K562 (cell line): ENCODE measurements around the gene SOCS2. TPM values are rescaled to one million over a fixed set of nuclear protein-coding genes. Genes with fewer than 3 reads are reported as not detected.

Experiments used
- ATAC-seq: fragments of 200-7000 bp; cut with Tn5 transposase; 3 replicates; pipeline ENCODE4 v1.9.1; 2020; ENCODE audit warnings: moderate library complexity
- BruUV-seq: library from RNA; stranded (reverse); fragments of 400-500 nt; replicated peaks from 2 replicates; lab custom pipeline; 2021; lab: Mats Ljungman, UMichigan
- CTCF ChIA-PET: fragments of 300-600 bp; formaldehyde crosslinking; extraction: SDS; loops from one replicate; lab custom pipeline; 2021; ENCODE audit warnings: low intra/inter-chr PET ratio; lab: Yijun Ruan, JAX
- POLR2A ChIA-PET: fragments of 300-600, 350-650 bp; sonication (Branson Sonifier 250); formaldehyde crosslinking; extraction: SDS; loops from one replicate; lab custom pipeline; 2021; ENCODE audit warnings: antibody characterized with exemption, inconsistent platforms; lab: Yijun Ruan, JAX
- DNase-seq, 4 experiments: peaks; one replicate each; pipeline versions ENCODE4 v3.0.0 to v3.0.0-alpha.2; 2011 to 2018; ENCODE audit warnings: low spot score in 3 of 4, mixed read lengths in 3 of 4; ENCODE audit errors: extremely low read depth in 1 of 4
- FAIRE-seq: peaks from 2 replicates; lab custom pipeline; 2011; peaks lifted over from hg19 to GRCh38; lab: Jason Lieb, UNC
- H2AFZ ChIP-seq: 2 replicates; pipeline ENCODE4 v1.6.0; 2011; ENCODE audit warnings: low read depth, low read length, control low read depth, inconsistent platforms
- H3K27ac ChIP-seq: fragments of 200-600 bp; 3 replicates; pipeline ENCODE4 v1.8.0; 2011; ENCODE audit warnings: low read depth, mild to moderate bottlenecking, control low read depth, inconsistent platforms, low read length, moderate library complexity, mixed read lengths; ENCODE audit errors: extremely low read depth
- H3K27me3 ChIP-seq, 2 experiments: fragments of 300-600 bp in 1 of 2; 2 replicates in 1 of 2; 3 replicates in 1 of 2; pipeline versions ENCODE4 v1.6.0 to v1.8.0; 2011; ENCODE audit warnings: inconsistent platforms in 2 of 2, low read length in 2 of 2, mild to moderate bottlenecking in 1 of 2, mixed read lengths in 1 of 2, moderate library complexity in 1 of 2; ENCODE audit not compliant: control insufficient read depth in 2 of 2, insufficient read depth in 2 of 2
- H3K36me3 ChIP-seq: fragments of 300-600 bp; 3 replicates; pipeline ENCODE4 v1.8.0; 2011; ENCODE audit warnings: mild to moderate bottlenecking, low read length, inconsistent platforms; ENCODE audit not compliant: control insufficient read depth, insufficient read depth
- H3K4me1 ChIP-seq, 2 experiments: fragments of 200-600 bp in 1 of 2; replicated peaks in 1 of 2; 2 replicates in 1 of 2; 3 replicates in 1 of 2; pipeline versions ENCODE4 v1.5.1 to v1.8.0; 2011; ENCODE audit warnings: inconsistent platforms in 2 of 2, low read length in 2 of 2, mild to moderate bottlenecking in 1 of 2, mixed read lengths in 1 of 2, moderate library complexity in 1 of 2; ENCODE audit not compliant: control insufficient read depth in 2 of 2, insufficient read depth in 2 of 2
- H3K4me2 ChIP-seq: 2 replicates; pipeline ENCODE4 v1.6.1; 2011; ENCODE audit warnings: low read length, control low read depth, inconsistent platforms, mixed read lengths; ENCODE audit not compliant: insufficient read depth
- H3K4me3 ChIP-seq: fragments of 200-600 bp; sonication (generic), shearing (Covaris generic); 2 replicates; pipeline ENCODE4 v1.5.1; 2016; ENCODE audit warnings: control low read depth, inconsistent platforms
- H3K79me2 ChIP-seq: fragments of 200-600 bp; 3 replicates; pipeline ENCODE4 v1.8.0; 2011; ENCODE audit warnings: low read length, inconsistent platforms; ENCODE audit not compliant: control insufficient read depth, insufficient read depth
- H3K9ac ChIP-seq, 2 experiments: 2 replicates each; pipeline versions ENCODE4 v1.6.0 to v1.6.1; 2011; ENCODE audit warnings: low read depth in 2 of 2, low read length in 2 of 2, control low read depth in 1 of 2, inconsistent platforms in 1 of 2, mild to moderate bottlenecking in 1 of 2, mixed read lengths in 1 of 2; ENCODE audit not compliant: insufficient read depth in 1 of 2
- H3K9me1 ChIP-seq: one replicate; pipeline ENCODE4 v1.6.0; 2011; ENCODE audit warnings: inconsistent platforms, mild to moderate bottlenecking, low read length, moderate library complexity; ENCODE audit not compliant: control insufficient read depth, insufficient read depth
- H3K9me3 ChIP-seq: replicated peaks from 2 replicates; pipeline ENCODE4 v1.5.1; 2011; ENCODE audit warnings: low read depth, low read length, inconsistent platforms; ENCODE audit not compliant: control insufficient read depth, insufficient read depth
- H4K20me1 ChIP-seq: replicated peaks from 2 replicates; pipeline ENCODE4 v1.6.1; 2011; ENCODE audit warnings: low read length, inconsistent platforms, mixed read lengths; ENCODE audit not compliant: control insufficient read depth, insufficient read depth
- ARNT ChIP-seq, 2 experiments: fragments of 450-650 bp; IDR thresholded peaks; 2 replicates each; pipeline ENCODE4 v1.6.1; 2016; ENCODE audit warnings: mild to moderate bottlenecking in 1 of 2
- CREB5 ChIP-seq: fragments of 250-450 bp; sonication (Bioruptor Pico); IDR thresholded peaks from 2 replicates; pipeline ENCODE4 v1.5.0; 2020; ENCODE audit warnings: mild to moderate bottlenecking
- LEF1 ChIP-seq: fragments of 450-650 bp; IDR thresholded peaks from 2 replicates; pipeline ENCODE4 v1.6.1; 2016; ENCODE audit warnings: mild to moderate bottlenecking
- NCOR1 ChIP-seq: fragments of 450-650 bp; IDR thresholded peaks from 2 replicates; pipeline ENCODE4 v1.6.1; 2016; ENCODE audit warnings: mild to moderate bottlenecking, moderate library complexity
- STAT5A ChIP-seq: IDR thresholded peaks from 2 replicates; pipeline ENCODE4 v1.6.1; 2012; ENCODE audit warnings: low read length, inconsistent platforms, borderline replicate concordance
- TEAD2 ChIP-seq: fragments of 450-650 bp; IDR thresholded peaks from 2 replicates; pipeline ENCODE4 v1.6.1; 2016; ENCODE audit warnings: missing genetic modification characterization, control low read depth, missing compliant biosample characterization
- WGBS: fragments of 100-300 bp; shearing (Covaris generic); methylation state at CpG from one replicate; pipeline ENCODE4 v1.1.6; 2016; ENCODE audit warnings: low coverage, mixed read lengths; ENCODE audit not compliant: insufficient coverage; ENCODE audit errors: missing lambda C conversion rate; 5-methylcytosine and 5-hydroxymethylcytosine counted together
- in situ Hi-C: fragments of 300-500 bp; cut with MboI; formaldehyde crosslinking; loops from 4 replicates; pipeline ENCODE4 v1.15.0; 2018; ENCODE audit warnings: inconsistent platforms, mixed read lengths
- intact Hi-C: fragments of 100-400 bp; cut with micrococcal nuclease; formaldehyde crosslinking; loops from 2 replicates; pipeline ENCODE4 v1.14.2; 2022
- polyA plus RNA-seq, 8 experiments: library from polyadenylated mRNA; depleted of rRNA in 4 of 8; stranded (reverse) in 5 of 8; unstranded in 3 of 8; fragments of >200 nt; fragmentation: Nextera tagmentation in 2 of 8; fragmentation: Illumina TruSeq in 1 of 8; extraction: Ambion mirVana in 2 of 8; extraction: Trizol in 1 of 8; gene quantifications; 2 replicates each; pipeline versions ENCODE4 v1.2.1 to v1.2.3, GENCODE V29; 2011 to 2014; ENCODE audit warnings: inconsistent platforms in 1 of 8, missing spikeins in 1 of 8
- total RNA-seq, 7 experiments: library from RNA; depleted of rRNA in 6 of 7; stranded (reverse); fragments of >200 nt in 6 of 7; fragmentation: Illumina TruSeq in 2 of 7; extraction: Trizol in 2 of 7; gene quantifications; 2 replicates each; pipeline versions ENCODE4 v1.2.1 to v1.2.3, GENCODE V29; 2011 to 2021; ENCODE audit warnings: low replicate concordance in 1 of 7

The SOCS2 gene
- total and polyA plus RNA-seq, 9 of the 15 experiments (the other 6 are each of a cell fraction or from before 2014, with no cell fraction given), result 37.0 to 162 (median 98.7) TPM

GRCh38 chr12:93549174-93549573 is 23.3 kb upstream of the SOCS2 start:
- in situ Hi-C loops, result loop anchor here (25.0 kb wide), 1 partner anchor 988 kb away; no protein-coding TSS in a partner anchor
- DNase-seq (no peak), ATAC-seq (no peak), FAIRE-seq (no peak)
- ChIA-PET POLR2A (no interaction called here), CTCF (no interaction called here)
- Histone ChIP-seq H3K27me3 (no peaks in the 10 kb centered on the region), H3K36me3 (no peaks in the 10 kb centered on the region; the same call in 2 of the 3 replicates), H3K79me2 (no peaks in the 10 kb centered on the region), H4K20me1 (no peaks in the 10 kb centered on the region), H3K27ac (no peak overlapping the region), H3K9me3 (no peaks in the 10 kb centered on the region), H3K4me1 (peaks cover 0 to 3% of the 10 kb centered on the region in 2 experiments; a peak in 2 of 5 replicates), H3K4me2 (no peak overlapping the region), H3K9ac (peak overlapping the region in 1 of 2 experiments; percentile 37; a peak in 1 of 4 replicates), H3K4me3 (no peak overlapping the region), H3K9me1 (no peaks in the 10 kb centered on the region), H2AFZ (no peak overlapping the region)
- BruUV-seq, result no TSS peak
- intact Hi-C loops, result no loop called here
- 76% methylated on average over 6 of the region's 6 CpGs for WGBS
- TF ChIP-seq STAT5A (no peak), ARNT (IDR thresholded peaks at IDR 0.05) (no peak), NCOR1 (no peak), LEF1 (no peak), CREB5 (CRISPR knock-in tag) (no peak), TEAD2 (no peak)
